Measurements from ENCODE around the gene VSIG8.

The VSIG8 gene

DNA sequence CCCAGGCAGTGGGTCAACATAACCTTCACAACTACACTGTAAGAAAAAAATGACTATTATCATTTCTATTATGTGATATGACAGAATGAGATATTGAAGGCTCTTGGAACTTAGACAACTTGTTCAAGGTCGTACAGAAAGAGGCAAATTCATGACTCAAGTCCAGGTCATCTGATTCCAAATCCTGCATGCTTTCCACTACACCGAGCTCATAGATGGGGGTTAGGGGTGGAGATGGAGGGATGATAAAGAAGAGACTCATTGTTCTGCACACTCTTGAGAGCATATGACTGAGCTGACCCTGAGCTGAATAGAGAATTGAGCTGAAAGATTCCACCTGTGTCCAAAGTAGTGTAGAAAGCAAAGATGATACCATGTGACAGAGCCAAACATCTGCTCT is 57.5 kb downstream of the VSIG8 start:
- no peak overlapping the region for H3K4me3 ChIP-seq (ENCODE audit: low read length)
- no peak for DNase-seq (ENCODE audit: low read depth)
- TF ChIP-seq, protein P1, sequence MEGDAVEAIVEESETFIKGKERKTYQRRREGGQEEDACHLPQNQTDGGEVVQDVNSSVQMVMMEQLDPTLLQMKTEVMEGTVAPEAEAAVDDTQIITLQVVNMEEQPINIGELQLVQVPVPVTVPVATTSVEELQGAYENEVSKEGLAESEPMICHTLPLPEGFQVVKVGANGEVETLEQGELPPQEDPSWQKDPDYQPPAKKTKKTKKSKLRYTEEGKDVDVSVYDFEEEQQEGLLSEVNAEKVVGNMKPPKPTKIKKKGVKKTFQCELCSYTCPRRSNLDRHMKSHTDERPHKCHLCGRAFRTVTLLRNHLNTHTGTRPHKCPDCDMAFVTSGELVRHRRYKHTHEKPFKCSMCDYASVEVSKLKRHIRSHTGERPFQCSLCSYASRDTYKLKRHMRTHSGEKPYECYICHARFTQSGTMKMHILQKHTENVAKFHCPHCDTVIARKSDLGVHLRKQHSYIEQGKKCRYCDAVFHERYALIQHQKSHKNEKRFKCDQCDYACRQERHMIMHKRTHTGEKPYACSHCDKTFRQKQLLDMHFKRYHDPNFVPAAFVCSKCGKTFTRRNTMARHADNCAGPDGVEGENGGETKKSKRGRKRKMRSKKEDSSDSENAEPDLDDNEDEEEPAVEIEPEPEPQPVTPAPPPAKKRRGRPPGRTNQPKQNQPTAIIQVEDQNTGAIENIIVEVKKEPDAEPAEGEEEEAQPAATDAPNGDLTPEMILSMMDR (conservative IDR thresholded peaks at IDR 0.05; ENCODE audit: low read depth, low read length): no peak

Data from retinal pigment epithelial cell (primary cell).